HepG2 (cell line): ENCODE measurements around the gene MAP9. TPM values are rescaled to one million over a fixed set of nuclear protein-coding genes. Genes with fewer than 3 reads are reported as not detected.

Experiments
- ATAC-seq: fragments of 200-7000 bp; cut with Tn5 transposase; 3 replicates; pipeline ENCODE4 v1.9.1; 2020; ENCODE audit warnings: mild to moderate bottlenecking, moderate library complexity
- BruUV-seq: library from RNA; stranded (reverse); fragments of 400-500 nt; replicated peaks from 2 replicates; lab custom pipeline; 2021; lab: Mats Ljungman, UMichigan
- CTCF ChIA-PET: fragments of 300-600 bp; formaldehyde crosslinking; extraction: SDS; loops from one replicate; lab custom pipeline; 2021; ENCODE audit warnings: low total read pairs, inconsistent platforms, low intra/inter-chr PET ratio; lab: Yijun Ruan, JAX
- POLR2A ChIA-PET: fragments of 350-600 bp; sonication (Branson Sonifier 250); formaldehyde crosslinking; loops from one replicate; lab custom pipeline; 2020; ENCODE audit warnings: antibody characterized with exemption, inconsistent platforms; lab: Yijun Ruan, JAX
- DNase-seq: peaks from one replicate; pipeline ENCODE4 v3.0.0-alpha.2; 2015; ENCODE audit warnings: low spot score
- FAIRE-seq: peaks from 3 replicates; lab custom pipeline; 2011; peaks lifted over from hg19 to GRCh38; lab: Jason Lieb, UNC
- H2AFZ ChIP-seq: one replicate; pipeline ENCODE4 v1.6.1; 2011; ENCODE audit warnings: low read length, inconsistent platforms
- H3K27ac ChIP-seq: fragments of 300-600 bp; 3 replicates; pipeline ENCODE4 v1.8.0; 2011; ENCODE audit warnings: mixed run types, mild to moderate bottlenecking, mixed read lengths, low read length, inconsistent platforms; ENCODE audit not compliant: insufficient read depth; ENCODE audit errors: extremely low read length
- H3K27me3 ChIP-seq, 2 experiments: fragments of 200-600 bp in 1 of 2; 2 replicates in 1 of 2; 3 replicates in 1 of 2; pipeline versions ENCODE4 v1.6.0 to v1.8.0; 2011; ENCODE audit warnings: low read length in 2 of 2, mild to moderate bottlenecking in 2 of 2, moderate library complexity in 2 of 2, inconsistent platforms in 1 of 2; ENCODE audit not compliant: insufficient read depth in 2 of 2, control insufficient read depth in 1 of 2
- H3K36me3 ChIP-seq, 2 experiments: fragments of 200-600 bp in 1 of 2; replicated peaks in 1 of 2; 2 replicates in 1 of 2; 3 replicates in 1 of 2; pipeline versions ENCODE4 v1.5.1 to v1.8.0; 2011; ENCODE audit warnings: low read length in 2 of 2, inconsistent platforms in 1 of 2; ENCODE audit not compliant: insufficient read depth in 2 of 2, control insufficient read depth in 1 of 2
- H3K4me1 ChIP-seq: 2 replicates; pipeline ENCODE4 v1.5.1; 2012; ENCODE audit warnings: low read length, inconsistent platforms; ENCODE audit not compliant: insufficient read depth
- H3K4me2 ChIP-seq: 2 replicates; pipeline ENCODE4 v1.6.0; 2011; ENCODE audit warnings: low read depth, low read length, inconsistent platforms
- H3K4me3 ChIP-seq, 3 experiments: fragments of 200-600 bp in 1 of 3; sonication (generic), shearing (Covaris generic) in 1 of 3; replicated peaks in 1 of 3; 2 replicates each; pipeline ENCODE4 v1.5.1; 2011 to 2016; ENCODE audit warnings: low read length in 3 of 3, inconsistent platforms in 2 of 3, low read depth in 2 of 3, mild to moderate bottlenecking in 2 of 3, control low read depth in 1 of 3, mixed read lengths in 1 of 3; ENCODE audit not compliant: insufficient read depth in 1 of 3
- H3K79me2 ChIP-seq: one replicate; pipeline ENCODE4 v1.6.1; 2011; ENCODE audit warnings: low read length, inconsistent platforms; ENCODE audit not compliant: insufficient read depth
- H3K9ac ChIP-seq: 2 replicates; pipeline ENCODE4 v1.6.0; 2011; ENCODE audit warnings: mild to moderate bottlenecking, low read depth, low read length, inconsistent platforms; ENCODE audit not compliant: insufficient read depth
- H3K9me3 ChIP-seq: 2 replicates; pipeline ENCODE4 v1.5.1; 2012; ENCODE audit warnings: mild to moderate bottlenecking, low read length
- H4K20me1 ChIP-seq: 2 replicates; pipeline ENCODE4 v1.6.0; 2011; ENCODE audit warnings: inconsistent platforms, mild to moderate bottlenecking, low read length, moderate library complexity; ENCODE audit not compliant: insufficient read depth
- CHD2 ChIP-seq: IDR thresholded peaks from 2 replicates; pipeline ENCODE4 v1.6.1; 2011; ENCODE audit warnings: low read depth, low read length, improper control_type of control experiment
- FOXJ3 ChIP-seq: sonication (generic); formaldehyde crosslinking; IDR thresholded peaks from 2 replicates; pipeline ENCODE4 v1.4.0; 2020; ENCODE audit warnings: missing genetic modification reagents, mild to moderate bottlenecking, borderline replicate concordance
- GZF1 ChIP-seq: sonication (generic); formaldehyde crosslinking; IDR thresholded peaks from 2 replicates; pipeline ENCODE4 v1.5.1; 2020; ENCODE audit warnings: mild to moderate bottlenecking, missing genetic modification reagents
- RXRA ChIP-seq: sonication (generic); formaldehyde crosslinking; IDR thresholded peaks from 2 replicates; pipeline ENCODE4 v1.5.1; 2020; ENCODE audit warnings: missing genetic modification reagents
- SALL1 ChIP-seq: sonication (generic); formaldehyde crosslinking; IDR thresholded peaks from 2 replicates; pipeline ENCODE4 v1.8.0; 2022; ENCODE audit warnings: mild to moderate bottlenecking, missing genetic modification reagents
- SMARCE1 ChIP-seq: fragments of 450-650 bp; IDR thresholded peaks from 2 replicates; pipeline ENCODE4 v1.6.1; 2017; ENCODE audit warnings: borderline replicate concordance
- SNAPC2 ChIP-seq: sonication (generic); formaldehyde crosslinking; IDR thresholded peaks from 2 replicates; pipeline ENCODE4 v1.8.1; 2022; ENCODE audit warnings: mild to moderate bottlenecking, missing genetic modification reagents
- ZFP41 ChIP-seq: sonication (generic); formaldehyde crosslinking; IDR thresholded peaks from 2 replicates; pipeline ENCODE4 v1.4.0; 2020; ENCODE audit warnings: mild to moderate bottlenecking, missing genetic modification reagents, borderline replicate concordance
- ZNF12 ChIP-seq: sonication (generic); formaldehyde crosslinking; IDR thresholded peaks from 2 replicates; pipeline ENCODE4 v1.5.0; 2020; ENCODE audit warnings: missing genetic modification reagents
- ZNF646 ChIP-seq: sonication (generic); formaldehyde crosslinking; IDR thresholded peaks from 2 replicates; pipeline ENCODE4 v1.9.0; 2021; ENCODE audit warnings: mild to moderate bottlenecking, missing genetic modification reagents
- WGBS: methylation state at CpG from one replicate; pipeline ENCODE4 v1.1.6; 2017; ENCODE audit warnings: low lambda C conversion rate; 5-methylcytosine and 5-hydroxymethylcytosine counted together
- in situ Hi-C: cut with HindIII; loops from 2 replicates; pipeline ENCODE4 v1.10.0; 2017; ENCODE audit warnings: low pct_unique_long_range_greater_than_20kb; ENCODE audit not compliant: extremely low pct_ligation_motif_present
- intact Hi-C: fragments of 100-400 bp; cut with micrococcal nuclease; formaldehyde crosslinking; loops from one replicate; pipeline ENCODE4 v1.10.0; 2022; ENCODE audit not compliant: unreplicated experiment
- polyA plus RNA-seq, 8 experiments: library from polyadenylated mRNA; depleted of rRNA in 3 of 8; stranded (reverse) in 7 of 8; unstranded in 1 of 8; fragments of >200 nt; fragmentation: Illumina TruSeq in 4 of 8; extraction: Trizol in 4 of 8; gene quantifications; 2 replicates each; pipeline versions ENCODE4 v1.2.1 to v1.2.3, GENCODE V29; 2011 to 2016; ENCODE audit warnings: low read depth in 4 of 8, missing spikeins in 1 of 8, mixed read lengths in 1 of 8; ENCODE audit not compliant: insufficient read depth in 1 of 8
- total RNA-seq, 5 experiments: library from RNA; depleted of rRNA; stranded (reverse); fragments of >200 nt; fragmentation: Illumina TruSeq; extraction: Trizol; gene quantifications; 2 replicates each; pipeline ENCODE4 v1.2.3, GENCODE V29; 2016; ENCODE audit warnings: low read depth in 1 of 5

MAP9 gene
- total and polyA plus RNA-seq, 2 of the 13 experiments (the other 11 are each of a cell fraction or from before 2014, with no cell fraction given), result not detected

DNA sequence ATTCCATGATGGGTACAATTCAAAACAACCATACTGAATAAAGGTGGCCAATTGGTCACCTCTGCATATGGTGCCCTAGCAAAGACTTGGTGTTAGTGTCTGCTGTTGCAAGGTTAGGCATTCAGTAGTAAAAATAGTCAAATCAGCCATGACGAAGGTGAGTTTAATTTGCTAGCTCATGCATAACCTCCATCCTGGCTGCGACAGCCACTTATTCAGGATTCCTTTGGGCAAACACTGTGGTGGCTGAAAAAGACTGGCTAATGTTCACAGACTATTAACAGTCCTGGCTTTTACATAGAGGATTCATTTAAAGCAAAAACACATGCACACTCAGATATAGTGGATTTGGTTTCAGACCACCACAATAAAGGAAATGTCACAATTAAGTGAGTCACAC, 34.8 kb upstream of the MAP9 start:
- WGBS, result no CpG with 5 or more reads among the region's 2 CpGs

More for the DNA sequence above, 34.8 kb upstream of the MAP9 start:
- Histone ChIP-seq H2AFZ (no peak overlapping the region), H3K4me3 (no peak overlapping the region), H3K4me2 (no peak overlapping the region), H4K20me1 (no peaks in the 10 kb centered on the region), H3K9ac (no peak overlapping the region), H3K27me3 (no peaks in the 10 kb centered on the region), H3K27ac (no peak overlapping the region), H3K4me1 (no peaks in the 10 kb centered on the region), H3K36me3 (no peaks in the 10 kb centered on the region), H3K9me3 (no peaks in the 10 kb centered on the region), H3K79me2 (no peaks in the 10 kb centered on the region)
- in situ Hi-C loops, result no loop called here
- ATAC-seq, result no peak
- intact Hi-C loops, result no loop called here
- DNase-seq, result no peak
- no peak for FAIRE-seq
- ChIA-PET POLR2A (no interaction called here), CTCF (no interaction called here)
- no TSS peak for BruUV-seq
- no peak for TF ChIP-seq GZF1 (CRISPR knock-in tag)
- TF ChIP-seq SMARCE1, result no peak
- no peak for TF ChIP-seq ZFP41
- TF ChIP-seq SNAPC2, result no peak
- TF ChIP-seq SALL1 (CRISPR knock-in tag), result no peak
- no peak for TF ChIP-seq ZNF12 (CRISPR knock-in tag)
- no peak for TF ChIP-seq FOXJ3 (CRISPR knock-in tag)
- TF ChIP-seq CHD2, result no peak
- TF ChIP-seq ZNF646 (CRISPR knock-in tag), result no peak
- TF ChIP-seq RXRA (CRISPR knock-in tag), result no peak
